NCI-H1436 treated with DMSO at 0.1 percent for 48 hours (cell line): ENCODE results near the gene CD28.

ENCODE experiments used
- DNase-seq: peaks from one replicate; lab custom pipeline; 2025; lab: John Stamatoyannopoulos, UW

CD28 gene

GRCh38 chr2:203706403-203706802, at the start of gene CD28:
Gene CD28, plus strand, starts transcription at chr2:203706639. Its CDS starts 58 bp downstream, at chr2:203706697.
- DNase-seq: no peak

- DNase-seq: no peak
Observed at GRCh38 chr2:203659331-203660049, 46.9 kb upstream of the CD28 start.

GRCh38 chr2:203660465-203660864, 46.0 kb upstream of the CD28 start:
- no peak for DNase-seq

- DNase-seq: no peak
Observed at GRCh38 chr2:203661279-203661908, 45.0 kb upstream of the CD28 start.

- DNase-seq: no peak
Observed at GRCh38 chr2:203662487-203662886, 44.0 kb upstream of the CD28 start.

- DNase-seq: no peak
Observed at GRCh38 chr2:203662951-203663350, 43.5 kb upstream of the CD28 start.

- DNase-seq: no peak
Observed at GRCh38 chr2:203664029-203664755, 42.2 kb upstream of the CD28 start.

- no peak for DNase-seq
Observed at GRCh38 chr2:203667838-203668237, 38.6 kb upstream of the CD28 start.

- no peak for DNase-seq
Observed at GRCh38 chr2:203669820-203670219, 36.6 kb upstream of the CD28 start.

- no peak for DNase-seq
Observed at GRCh38 chr2:203670939-203671338, 35.5 kb upstream of the CD28 start.

GRCh38 chr2:203671876-203672275, 34.6 kb upstream of the CD28 start:
- no peak for DNase-seq

GRCh38 chr2:203672856-203673255, 33.6 kb upstream of the CD28 start:
- no peak for DNase-seq

GRCh38 chr2:203673933-203674332, 32.5 kb upstream of the CD28 start:
- DNase-seq: no peak

- no peak for DNase-seq
Observed at GRCh38 chr2:203675086-203675485, 31.4 kb upstream of the CD28 start.

GRCh38 chr2:203678971-203679370, 27.5 kb upstream of the CD28 start:
- no peak for DNase-seq

- DNase-seq: no peak
Observed at GRCh38 chr2:203679401-203679800, 27.0 kb upstream of the CD28 start.

- no peak for DNase-seq
Observed at GRCh38 chr2:203681978-203682377, 24.5 kb upstream of the CD28 start.

- DNase-seq: no peak
Observed at GRCh38 chr2:203682688-203683130, 23.7 kb upstream of the CD28 start.

- DNase-seq: no peak
Observed at GRCh38 chr2:203683421-203683820, 23.0 kb upstream of the CD28 start.

- DNase-seq: no peak
Observed at GRCh38 chr2:203683932-203684556, 22.4 kb upstream of the CD28 start.

GRCh38 chr2:203685081-203685621, 21.3 kb upstream of the CD28 start:
- no peak for DNase-seq

GRCh38 chr2:203685789-203686420, 20.5 kb upstream of the CD28 start:
- no peak for DNase-seq
